Activated naive CD4-positive, alpha-beta T cell treated with anti-CD3 and anti-CD28 coated beads, Interleukin-2, amount 10 ng/mL, durations not matched to agents 7 days and 5 days (primary cell): Measurements from ENCODE around the gene B4GALT5.
A peak's percentile ranks its signal among the peaks of the same experiment; 100 is the strongest.
"Not testable (repeated sequence)": the region's sequence is repeated elsewhere in the genome, so short reads cannot be mapped to it uniquely, and the experiment has no call there.

Experiments used
- CTCF ChIA-PET: fragments of 350-600 bp; sonication (Branson Sonifier 250); formaldehyde crosslinking; loops from one replicate; lab custom pipeline; 2021; ENCODE audit warnings: antibody characterized with exemption; lab: Charles Lee
- DNase-seq: peaks from one replicate; pipeline ENCODE4 v3.0.0-alpha.2; 2020
- H3K27ac Mint-ChIP-seq: one replicate; pipeline ENCODE4 v1.8.0; 2021; ENCODE audit warnings: mild to moderate bottlenecking, moderate library complexity, mixed read lengths
- H3K27me3 Mint-ChIP-seq: one replicate; pipeline ENCODE4 v1.8.0; 2021; ENCODE audit warnings: mild to moderate bottlenecking, mixed read lengths
- H3K36me3 Mint-ChIP-seq: one replicate; pipeline ENCODE4 v1.8.0; 2021; ENCODE audit warnings: mixed read lengths
- H3K4me1 Mint-ChIP-seq: one replicate; pipeline ENCODE4 v1.8.0; 2021; ENCODE audit warnings: mixed read lengths
- H3K4me3 Mint-ChIP-seq: one replicate; pipeline ENCODE4 v1.8.0; 2021; ENCODE audit warnings: mild to moderate bottlenecking, moderate library complexity, mixed read lengths
- H3K9me3 Mint-ChIP-seq: one replicate; pipeline ENCODE4 v1.8.0; 2021; ENCODE audit warnings: mixed read lengths

Gene B4GALT5

DNA sequence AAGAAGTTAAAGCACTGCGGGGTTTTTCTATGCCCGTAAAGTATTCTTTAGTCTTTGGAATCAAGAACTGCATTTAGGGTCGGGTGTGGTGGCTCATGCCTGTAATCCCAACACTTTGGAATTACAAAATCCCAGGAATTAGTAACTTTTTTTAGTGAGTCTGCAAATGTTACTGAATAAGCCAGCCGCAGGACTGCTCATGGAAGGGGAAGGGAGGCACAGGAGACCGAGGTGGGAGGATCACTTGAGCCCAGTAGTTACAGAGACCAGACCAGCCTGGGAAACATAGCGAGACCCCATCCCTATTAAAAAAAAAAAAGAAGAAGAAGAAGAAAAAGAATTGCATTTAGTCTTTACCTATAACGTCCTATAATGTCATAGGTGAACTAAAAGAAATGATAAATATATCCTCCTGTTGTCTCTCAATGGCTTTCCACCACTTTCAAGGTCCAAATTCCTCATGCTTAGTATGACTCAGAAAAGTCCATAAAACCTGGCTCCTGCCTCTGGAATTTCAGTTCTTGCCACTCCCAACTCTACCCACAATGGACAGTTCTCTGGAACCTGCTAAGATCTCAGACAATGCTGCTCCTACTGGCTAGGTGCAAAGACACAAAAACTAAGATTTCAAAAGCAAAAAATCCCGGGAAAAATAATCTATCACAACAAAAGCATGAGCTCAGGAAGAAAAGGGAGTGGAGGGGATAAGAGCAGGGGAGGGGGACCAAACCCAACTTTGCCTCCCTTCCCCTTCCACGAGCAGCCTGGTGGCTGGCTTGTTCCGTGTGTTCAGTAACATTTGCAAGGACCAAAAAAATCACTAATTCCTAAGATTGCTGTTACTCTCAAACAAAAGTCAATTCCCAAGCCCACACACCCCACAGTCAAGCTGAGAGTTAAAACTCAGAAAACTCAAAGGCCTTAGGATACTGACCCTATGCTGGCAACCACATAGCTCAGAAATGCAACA, 39.0 kb downstream of the B4GALT5 start:
- Mint-ChIP-seq H3K36me3 (no peaks in the 10 kb centered on the region), H3K9me3 (no peaks in the 10 kb centered on the region), H3K4me3 (no peak overlapping the region), H3K27ac (no peak overlapping the region), H3K27me3 (no peaks in the 10 kb centered on the region), H3K4me1 (peaks cover 57% of the 10 kb centered on the region)
- CTCF ChIA-PET, result no interaction called here
- no peak for DNase-seq

DNA sequence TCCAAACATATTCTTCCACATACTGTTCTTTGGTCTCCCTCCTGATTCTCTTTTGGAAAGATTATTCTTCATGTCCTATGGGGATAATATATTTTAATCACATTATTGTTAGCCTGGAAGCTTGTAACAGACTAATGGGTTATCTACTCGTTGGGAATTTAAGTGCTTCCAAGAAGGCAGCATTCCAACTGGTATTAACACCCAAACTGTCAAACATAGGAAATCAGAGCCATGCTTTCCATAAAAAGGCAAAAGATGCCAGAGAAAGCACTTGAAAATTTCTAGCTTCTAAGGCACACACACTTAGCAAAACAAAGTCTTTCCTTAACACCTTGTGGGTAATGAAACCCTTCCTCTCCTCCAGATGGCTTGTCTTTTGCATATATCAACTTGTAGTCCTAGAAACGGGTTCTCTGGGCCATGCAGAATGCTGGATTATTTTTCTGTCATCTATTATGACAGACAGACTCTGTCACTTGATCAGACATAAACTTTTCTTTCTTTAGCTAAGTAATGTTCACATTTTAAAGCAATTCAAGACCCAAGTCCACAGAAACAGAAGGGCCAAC, 41.5 kb downstream of the B4GALT5 start:
- peaks cover 3% of the 10 kb centered on the region for H3K27me3 Mint-ChIP-seq
- no peak for DNase-seq
- no peak overlapping the region for H3K27ac Mint-ChIP-seq
- no peaks in the 10 kb centered on the region for H3K36me3 Mint-ChIP-seq
- no peaks in the 10 kb centered on the region for H3K9me3 Mint-ChIP-seq
- H3K4me1 Mint-ChIP-seq, result peaks cover 52% of the 10 kb centered on the region
- H3K4me3 Mint-ChIP-seq, result no peak overlapping the region
- CTCF ChIA-PET, result interaction anchor here (1.9 kb wide), 1 partner anchor 60 kb away, joined by 5 read pairs; no protein-coding TSS in a partner anchor

DNA sequence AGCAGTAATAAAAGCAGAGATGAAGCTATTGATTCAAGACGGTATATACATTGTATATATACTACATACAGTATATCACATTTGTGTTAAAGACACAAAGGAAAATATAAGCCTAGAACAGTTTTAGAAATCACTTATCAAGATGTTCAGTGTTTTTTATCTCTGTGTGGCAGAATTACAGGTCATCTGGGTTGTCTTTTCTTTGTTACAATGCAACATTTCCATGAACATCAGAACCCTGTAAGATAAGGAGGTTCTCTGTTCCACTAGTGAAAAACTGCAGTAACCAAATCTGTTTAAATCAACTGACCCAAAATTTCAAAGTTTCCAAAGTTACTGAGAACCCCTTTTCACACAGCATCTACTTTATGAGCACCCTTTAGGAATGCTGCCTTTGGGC, 42.2 kb downstream of the B4GALT5 start:
- no peaks in the 10 kb centered on the region for H3K9me3 Mint-ChIP-seq
- H3K27me3 Mint-ChIP-seq, result peaks cover 3% of the 10 kb centered on the region
- peaks cover 45% of the 10 kb centered on the region for H3K4me1 Mint-ChIP-seq
- no peak for DNase-seq
- H3K27ac Mint-ChIP-seq, result no peak overlapping the region
- H3K36me3 Mint-ChIP-seq, result no peaks in the 10 kb centered on the region
- no peak overlapping the region for H3K4me3 Mint-ChIP-seq
- CTCF ChIA-PET, result interaction anchor here (1.9 kb wide), 1 partner anchor 59 kb away, joined by 5 read pairs; no protein-coding TSS in a partner anchor

DNA sequence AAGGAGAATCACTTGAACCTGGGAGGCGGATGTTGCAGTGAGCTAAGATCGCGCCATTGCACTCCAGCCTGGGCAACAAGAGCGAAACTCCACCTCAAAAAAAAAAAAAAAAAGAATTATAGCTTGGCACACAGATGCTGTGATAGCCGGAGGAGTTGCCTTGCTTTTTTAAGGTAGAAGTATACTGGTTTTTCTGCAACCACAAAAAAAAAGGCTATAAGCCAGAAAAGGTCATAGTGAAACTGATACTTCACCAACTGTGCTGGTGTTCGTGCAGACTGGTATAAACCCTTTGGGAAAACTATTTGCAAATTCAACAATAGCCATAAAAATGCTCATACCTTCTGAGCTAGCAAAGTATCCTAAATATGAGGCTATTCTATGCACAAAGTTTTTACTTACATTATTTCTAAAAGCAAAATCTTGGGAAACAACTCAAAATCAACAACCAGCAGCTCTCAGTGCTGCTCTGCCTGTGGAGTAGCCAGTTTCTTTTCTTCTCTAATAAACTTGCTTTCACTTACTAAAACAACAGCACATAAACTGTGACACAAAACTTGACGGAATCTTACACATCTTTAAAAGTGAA, 44.0 kb downstream of the B4GALT5 start:
- peak overlapping the region; percentile 24 for H3K4me3 Mint-ChIP-seq

DNA sequence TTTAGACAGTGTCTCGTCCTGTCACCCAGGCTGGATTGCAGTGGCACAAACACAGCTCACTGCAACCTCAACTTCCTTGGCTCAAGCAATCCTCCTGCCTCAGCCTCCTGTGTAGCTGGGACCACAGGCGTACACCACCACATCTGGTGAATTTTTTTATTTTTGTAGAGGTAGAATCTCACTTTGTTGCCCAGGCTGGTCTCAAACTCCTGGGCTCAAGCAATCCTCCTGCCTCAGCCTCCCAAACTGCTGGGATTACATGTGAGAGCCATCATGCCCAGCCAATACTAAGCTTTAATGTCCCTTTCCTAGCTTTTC, 44.8 kb downstream of the B4GALT5 start:
- CTCF ChIA-PET, result interaction anchor here (0.8 to 1.4 kb wide), 4 partner anchors 10 to 117 kb away, joined by 3 to 4 read pairs (median 4); no protein-coding TSS in a partner anchor
- not testable (repeated sequence) for H3K9me3 Mint-ChIP-seq, H3K36me3 Mint-ChIP-seq, DNase-seq, H3K27me3 Mint-ChIP-seq
- Mint-ChIP-seq H3K27ac (peak overlapping the region; percentile 87), H3K4me3 (peak overlapping the region; percentile 24), H3K4me1 (peaks cover 37% of the 10 kb centered on the region)

More for the DNA sequence above, 44.0 kb downstream of the B4GALT5 start:
- Mint-ChIP-seq H3K27me3 (peaks cover 3% of the 10 kb centered on the region), H3K36me3 (no peaks in the 10 kb centered on the region), H3K27ac (peak overlapping the region; percentile 87), H3K9me3 (no peaks in the 10 kb centered on the region), H3K4me1 (peaks cover 37% of the 10 kb centered on the region)
- peak; percentile 35 for DNase-seq
- CTCF ChIA-PET, result interaction anchor here (0.8 to 1.4 kb wide), 5 partner anchors 9 to 116 kb away, joined by 3 to 4 read pairs (median 4); no protein-coding TSS in a partner anchor

- H3K36me3 Mint-ChIP-seq, result no peaks in the 10 kb centered on the region
- no peaks in the 10 kb centered on the region for H3K9me3 Mint-ChIP-seq
- peaks cover 37% of the 10 kb centered on the region for H3K4me1 Mint-ChIP-seq
- CTCF ChIA-PET, result interaction anchor here (0.8 to 1.4 kb wide), 3 partner anchors 11 to 33 kb away, joined by 3 to 4 read pairs (median 3); no protein-coding TSS in a partner anchor
- H3K4me3 Mint-ChIP-seq, result no peak overlapping the region
- peaks cover 3% of the 10 kb centered on the region for H3K27me3 Mint-ChIP-seq
- peak; percentile 41 for DNase-seq
- no peak overlapping the region for H3K27ac Mint-ChIP-seq
Measured at GRCh38 chr20:49668181-49668877, 45.3 kb downstream of the B4GALT5 start.

- no peak for DNase-seq
- Mint-ChIP-seq H3K4me1 (peaks cover 43% of the 10 kb centered on the region), H3K4me3 (no peak overlapping the region), H3K9me3 (no peaks in the 10 kb centered on the region), H3K36me3 (no peaks in the 10 kb centered on the region), H3K27ac (no peak overlapping the region), H3K27me3 (peaks cover 3% of the 10 kb centered on the region)
- CTCF ChIA-PET, result no interaction called here
Measured at GRCh38 chr20:49666911-49667310, 46.8 kb downstream of the B4GALT5 start.

- H3K4me3 Mint-ChIP-seq, result no peak overlapping the region
- no peaks in the 10 kb centered on the region for H3K36me3 Mint-ChIP-seq
- H3K27me3 Mint-ChIP-seq, result peaks cover 3% of the 10 kb centered on the region
- no peaks in the 10 kb centered on the region for H3K9me3 Mint-ChIP-seq
- H3K27ac Mint-ChIP-seq, result no peak overlapping the region
- no peak for DNase-seq
- CTCF ChIA-PET, result no interaction called here
- H3K4me1 Mint-ChIP-seq, result peaks cover 39% of the 10 kb centered on the region
Measured at GRCh38 chr20:49665796-49666195, 47.9 kb downstream of the B4GALT5 start.

DNA sequence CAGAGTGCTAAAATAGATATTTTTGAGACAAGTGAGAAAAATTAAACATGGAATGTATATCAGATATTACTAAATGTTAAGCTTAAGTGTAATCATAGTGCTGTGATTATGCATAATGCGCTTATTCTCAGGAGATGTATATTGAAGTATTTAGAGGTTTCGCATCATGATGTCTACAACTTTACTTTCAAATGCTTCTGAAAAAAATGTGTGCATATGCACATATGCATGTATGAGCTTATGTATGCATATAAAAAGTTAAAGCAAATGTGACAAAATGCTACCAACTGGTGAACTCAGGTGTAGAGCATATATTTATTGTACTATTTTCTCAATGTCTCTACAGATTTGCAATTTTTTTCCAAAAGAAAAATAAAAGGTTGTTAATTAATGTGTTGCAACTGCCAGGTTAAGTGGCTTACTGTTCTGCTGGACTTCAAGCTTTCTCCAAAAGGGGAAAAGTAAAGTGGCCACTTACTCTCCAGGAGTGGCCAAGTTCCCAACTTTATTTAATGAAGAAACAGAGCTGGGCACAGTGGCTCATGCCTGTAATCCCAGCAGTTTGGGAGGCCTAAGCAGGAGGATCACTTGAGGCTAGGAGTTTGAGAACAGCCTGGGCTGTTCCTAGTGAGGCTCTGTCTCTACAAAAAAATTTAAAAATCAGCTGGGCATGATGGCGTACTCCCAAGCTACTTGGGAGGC, 48.9 kb downstream of the B4GALT5 start:
- Mint-ChIP-seq H3K9me3 (no peaks in the 10 kb centered on the region), H3K4me1 (peaks cover 28% of the 10 kb centered on the region), H3K27ac (no peak overlapping the region), H3K27me3 (peaks cover 3% of the 10 kb centered on the region), H3K36me3 (no peaks in the 10 kb centered on the region), H3K4me3 (no peak overlapping the region)
- DNase-seq, result no peak
- CTCF ChIA-PET, result interaction anchor here (0.5 to 1.2 kb wide), 2 partner anchors 16 to 128 kb away, joined by 3 read pairs; no protein-coding TSS in a partner anchor

DNA sequence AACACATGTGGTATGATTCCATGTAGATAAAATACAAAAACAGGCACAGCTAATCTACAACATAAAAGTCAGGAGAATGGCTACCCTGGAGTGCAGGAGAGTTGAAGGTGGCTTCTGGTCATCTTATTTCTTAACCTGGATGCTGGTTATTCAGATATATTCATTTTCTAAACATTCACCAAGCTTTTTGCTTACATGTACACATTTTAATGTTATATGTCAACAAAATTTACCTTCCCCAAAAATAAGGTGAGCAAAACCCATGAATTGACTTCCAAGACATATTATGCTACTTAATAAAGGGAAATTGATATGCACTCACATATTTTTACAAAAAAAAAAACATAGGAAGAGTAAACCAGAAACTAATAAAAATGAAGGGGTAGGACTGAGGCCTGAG, 50.6 kb downstream of the B4GALT5 start:
- no peak for DNase-seq
- Mint-ChIP-seq H3K36me3 (no peaks in the 10 kb centered on the region), H3K9me3 (no peaks in the 10 kb centered on the region), H3K27me3 (no peaks in the 10 kb centered on the region), H3K4me3 (no peak overlapping the region), H3K4me1 (peaks cover 12% of the 10 kb centered on the region), H3K27ac (no peak overlapping the region)
- CTCF ChIA-PET, result interaction anchor here (0.8 kb wide), 1 partner anchor 20 kb away, joined by 3 read pairs; no protein-coding TSS in a partner anchor

DNA sequence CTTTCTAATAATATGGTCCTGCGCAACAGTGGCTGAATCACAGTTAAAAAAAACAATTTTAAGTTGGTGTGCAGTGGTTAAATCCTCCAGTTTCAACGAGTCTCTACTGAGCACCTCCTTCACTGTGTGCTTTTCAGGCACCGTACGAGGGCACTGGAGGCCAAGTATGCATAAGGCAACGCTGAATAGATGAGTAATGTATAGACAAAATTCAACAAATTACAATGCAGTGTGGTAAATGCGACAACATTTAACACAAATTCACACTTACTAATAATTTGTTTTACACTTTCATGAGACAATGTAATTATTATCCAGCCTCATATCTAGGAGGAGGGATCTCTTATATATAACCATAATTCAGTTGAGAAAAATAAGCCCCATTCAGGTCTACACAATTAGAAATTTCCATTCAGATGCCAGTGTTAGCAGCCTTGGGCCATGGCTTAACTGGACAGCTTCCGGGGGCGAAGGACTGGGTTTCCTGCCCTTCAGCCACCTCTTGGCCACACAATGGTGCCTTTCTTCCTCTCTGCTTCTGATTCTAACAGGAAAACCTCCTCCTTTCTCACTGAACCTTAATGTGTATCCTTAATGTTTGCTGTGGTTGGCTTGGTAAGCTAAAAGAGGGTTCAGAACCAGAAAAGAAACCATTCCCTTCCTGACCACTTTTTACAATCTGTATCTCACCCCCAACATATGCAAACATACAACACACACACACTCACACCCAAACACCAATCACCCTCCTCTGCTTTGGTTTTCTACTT, 51.9 kb downstream of the B4GALT5 start:
- CTCF ChIA-PET, result interaction anchor here (1.2 kb wide), 1 partner anchor 8 kb away, joined by 4 read pairs; no protein-coding TSS in a partner anchor
- H3K27me3 Mint-ChIP-seq, result no peaks in the 10 kb centered on the region
- H3K4me3 Mint-ChIP-seq, result no peak overlapping the region
- no peaks in the 10 kb centered on the region for H3K9me3 Mint-ChIP-seq
- H3K4me1 Mint-ChIP-seq, result peaks cover 12% of the 10 kb centered on the region
- H3K27ac Mint-ChIP-seq, result no peak overlapping the region
- no peaks in the 10 kb centered on the region for H3K36me3 Mint-ChIP-seq
- no peak for DNase-seq

GRCh38 chr20:49660912-49661311, 52.8 kb downstream of the B4GALT5 start:
- no peak overlapping the region for H3K27ac Mint-ChIP-seq
- H3K9me3 Mint-ChIP-seq, result no peaks in the 10 kb centered on the region
- H3K27me3 Mint-ChIP-seq, result no peaks in the 10 kb centered on the region
- CTCF ChIA-PET, result interaction anchor here (1.2 kb wide), 1 partner anchor 9 kb away, joined by 4 read pairs; no protein-coding TSS in a partner anchor
- H3K4me3 Mint-ChIP-seq, result no peak overlapping the region
- no peak for DNase-seq
- peaks cover 12% of the 10 kb centered on the region for H3K4me1 Mint-ChIP-seq
- peaks cover 5% of the 10 kb centered on the region for H3K36me3 Mint-ChIP-seq
